NT2/D1 (cell line): ENCODE measurements around the gene SF3B3.

Source experiments
- DNase-seq: peaks from one replicate; pipeline ENCODE4 v3.0.0-alpha.2; 2011; ENCODE audit warnings: low read depth, low spot score
- H3K27me3 ChIP-seq: 2 replicates; pipeline ENCODE4 v1.6.0; 2011; ENCODE audit warnings: mild to moderate bottlenecking; ENCODE audit not compliant: insufficient read length, insufficient read depth
- H3K36me3 ChIP-seq: 2 replicates; pipeline ENCODE4 v1.6.1; 2011; ENCODE audit warnings: mild to moderate bottlenecking, low read length, mixed read lengths; ENCODE audit not compliant: insufficient read depth, insufficient read length
- H3K4me1 ChIP-seq: 2 replicates; pipeline ENCODE4 v1.5.1; 2011; ENCODE audit not compliant: insufficient read depth, insufficient read length
- H3K4me3 ChIP-seq: 2 replicates; pipeline ENCODE4 v1.5.1; 2011; ENCODE audit warnings: low read depth; ENCODE audit not compliant: insufficient read length
- H3K9ac ChIP-seq: 2 replicates; pipeline ENCODE4 v1.6.0; 2011; ENCODE audit warnings: low read depth; ENCODE audit not compliant: insufficient read length
- H3K9me3 ChIP-seq: 2 replicates; pipeline ENCODE4 v1.5.1; 2011; ENCODE audit warnings: mild to moderate bottlenecking, low read length; ENCODE audit not compliant: insufficient read depth
- SUZ12 ChIP-seq: IDR thresholded peaks from 2 replicates; pipeline ENCODE4 v1.6.1; 2011; ENCODE audit not compliant: insufficient read length, insufficient read depth; ENCODE audit errors: extremely low read depth
- YY1 ChIP-seq: IDR thresholded peaks from 2 replicates; pipeline ENCODE4 v1.6.1; 2011; ENCODE audit not compliant: insufficient read length, insufficient read depth
- ZNF274 ChIP-seq: IDR thresholded peaks from 2 replicates; pipeline ENCODE4 v1.6.1; 2011; ENCODE audit warnings: mild to moderate bottlenecking, low read depth, low read length

Gene SF3B3

DNA sequence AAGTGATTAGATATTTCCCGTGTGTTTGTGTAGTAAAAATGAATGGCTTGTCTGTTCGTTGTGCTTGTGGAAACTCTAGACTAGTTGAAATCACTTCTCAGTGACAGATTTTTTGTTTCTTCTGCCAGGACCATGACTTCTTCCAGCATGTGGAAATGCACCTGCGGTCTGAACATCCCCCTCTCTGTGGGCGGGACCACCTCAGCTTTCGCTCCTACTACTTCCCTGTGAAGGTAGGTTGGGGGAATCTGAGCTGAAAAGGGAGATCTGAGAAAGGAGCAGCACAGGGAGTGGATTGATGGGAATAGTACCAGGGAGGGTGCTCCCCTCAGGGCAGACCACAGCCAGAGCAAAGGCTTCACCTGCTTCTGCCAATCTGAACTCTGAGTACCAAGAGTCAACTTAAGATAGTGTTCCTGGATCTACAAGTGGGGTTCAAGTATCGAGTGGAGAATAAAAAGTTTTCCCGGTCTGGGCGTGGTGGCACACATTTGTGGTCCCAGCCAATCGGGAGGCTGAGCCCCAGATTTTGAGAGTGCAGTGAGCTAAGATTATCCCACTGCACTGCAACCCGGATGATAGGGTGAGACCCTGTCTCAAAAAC is 47.5 kb downstream of the SF3B3 start:
- no peaks in the 10 kb centered on the region for H3K27me3 ChIP-seq
- H3K9me3 ChIP-seq, result no peaks in the 10 kb centered on the region
- DNase-seq, result no peak
- H3K4me1 ChIP-seq, result no peaks in the 10 kb centered on the region
- no peak overlapping the region for H3K9ac ChIP-seq
- no peak overlapping the region for H3K4me3 ChIP-seq
- TF ChIP-seq YY1 (no peak), ZNF274 (no peak), SUZ12 (no peak)
- peaks cover 96% of the 10 kb centered on the region for H3K36me3 ChIP-seq

DNA sequence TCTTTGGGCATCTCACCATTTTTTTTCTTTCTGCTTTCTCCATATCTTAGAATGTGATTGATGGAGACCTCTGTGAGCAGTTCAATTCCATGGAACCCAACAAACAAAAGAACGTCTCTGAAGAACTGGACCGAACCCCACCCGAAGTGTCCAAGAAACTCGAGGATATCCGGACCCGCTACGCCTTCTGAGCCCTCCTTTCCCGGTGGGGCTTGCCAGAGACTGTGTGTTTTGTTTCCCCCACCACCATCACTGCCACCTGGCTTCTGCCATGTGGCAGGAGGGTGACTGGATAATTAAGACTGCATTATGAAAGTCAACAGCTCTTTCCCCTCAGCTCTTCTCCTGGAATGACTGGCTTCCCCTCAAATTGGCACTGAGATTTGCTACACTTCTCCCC is 48.0 kb downstream of the SF3B3 start:
- Histone ChIP-seq H3K27me3 (no peaks in the 10 kb centered on the region), H3K4me1 (no peaks in the 10 kb centered on the region), H3K36me3 (peaks cover 90% of the 10 kb centered on the region), H3K4me3 (no peak overlapping the region), H3K9ac (no peak overlapping the region), H3K9me3 (no peaks in the 10 kb centered on the region)
- DNase-seq, result no peak
- TF ChIP-seq YY1, result no peak

DNA sequence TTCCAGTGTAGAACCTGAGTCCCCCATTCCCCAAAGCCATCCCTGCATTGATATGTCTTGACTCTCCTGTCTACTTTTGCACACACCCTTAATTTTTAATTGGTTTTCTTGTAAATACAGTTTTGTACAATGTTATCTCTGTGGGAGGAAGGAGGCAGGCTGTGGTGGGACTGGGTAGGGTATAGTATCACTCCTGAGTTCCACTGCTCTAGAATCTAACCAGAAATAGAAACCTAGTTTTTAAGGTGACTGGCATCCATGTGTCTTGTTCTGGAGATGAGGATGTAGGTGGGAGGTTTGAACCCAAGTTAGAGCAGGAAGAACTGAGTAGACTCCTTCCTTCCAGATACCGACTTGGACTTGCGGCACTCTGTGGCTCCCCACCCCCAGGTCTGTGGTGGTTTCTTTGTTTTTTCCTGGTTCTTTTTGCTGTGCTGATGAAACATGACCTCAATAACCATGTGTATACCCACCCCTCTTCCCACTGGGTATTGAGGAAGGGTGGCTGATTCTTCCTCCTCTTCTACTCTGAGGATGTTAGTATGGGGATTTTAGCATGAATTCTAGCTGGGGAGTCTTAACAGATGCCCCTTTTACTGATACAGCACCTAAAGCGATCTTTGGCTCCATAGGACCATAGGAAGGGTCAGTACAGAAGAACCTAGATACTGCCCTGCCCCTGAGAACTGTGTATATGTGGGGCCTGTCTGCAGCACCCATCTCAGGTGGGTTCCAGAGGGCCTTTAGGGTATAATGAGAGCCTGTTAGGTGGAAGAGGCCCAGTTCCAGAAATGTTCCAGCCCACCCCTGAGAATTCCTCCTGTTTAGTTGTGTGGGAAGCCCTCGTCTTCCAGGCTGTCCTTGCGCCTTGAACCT is 48.7 kb downstream of the SF3B3 start:
- Histone ChIP-seq H3K36me3 (peaks cover 83% of the 10 kb centered on the region), H3K9me3 (no peaks in the 10 kb centered on the region), H3K4me3 (no peak overlapping the region), H3K27me3 (no peaks in the 10 kb centered on the region), H3K4me1 (no peaks in the 10 kb centered on the region), H3K9ac (no peak overlapping the region)
- no peak for DNase-seq
- TF ChIP-seq ZNF274 (no peak), SUZ12 (no peak), YY1 (no peak)

DNA sequence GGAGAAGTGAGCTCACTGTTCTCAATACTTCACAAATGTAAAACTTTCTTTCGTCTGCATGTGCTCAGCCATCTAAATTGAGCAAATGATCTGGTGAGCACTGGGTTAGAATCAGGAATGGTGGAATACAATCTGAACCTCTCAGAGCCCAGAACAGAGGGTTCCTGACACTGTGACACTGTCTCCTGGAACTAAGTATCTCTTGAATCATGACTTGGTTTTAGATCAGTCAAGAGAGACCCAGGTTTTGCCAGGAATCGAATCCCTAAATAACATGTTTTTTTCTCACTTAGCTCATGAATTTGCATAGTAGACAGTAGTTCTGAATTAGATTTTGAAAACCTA is 49.3 kb downstream of the SF3B3 start:
- Histone ChIP-seq H3K4me3 (no peak overlapping the region), H3K4me1 (no peaks in the 10 kb centered on the region), H3K36me3 (peaks cover 77% of the 10 kb centered on the region), H3K9ac (no peak overlapping the region), H3K27me3 (no peaks in the 10 kb centered on the region), H3K9me3 (no peaks in the 10 kb centered on the region)
- no peak for DNase-seq
- TF ChIP-seq SUZ12, result no peak
- TF ChIP-seq ZNF274, result no peak
- TF ChIP-seq YY1, result no peak

DNA sequence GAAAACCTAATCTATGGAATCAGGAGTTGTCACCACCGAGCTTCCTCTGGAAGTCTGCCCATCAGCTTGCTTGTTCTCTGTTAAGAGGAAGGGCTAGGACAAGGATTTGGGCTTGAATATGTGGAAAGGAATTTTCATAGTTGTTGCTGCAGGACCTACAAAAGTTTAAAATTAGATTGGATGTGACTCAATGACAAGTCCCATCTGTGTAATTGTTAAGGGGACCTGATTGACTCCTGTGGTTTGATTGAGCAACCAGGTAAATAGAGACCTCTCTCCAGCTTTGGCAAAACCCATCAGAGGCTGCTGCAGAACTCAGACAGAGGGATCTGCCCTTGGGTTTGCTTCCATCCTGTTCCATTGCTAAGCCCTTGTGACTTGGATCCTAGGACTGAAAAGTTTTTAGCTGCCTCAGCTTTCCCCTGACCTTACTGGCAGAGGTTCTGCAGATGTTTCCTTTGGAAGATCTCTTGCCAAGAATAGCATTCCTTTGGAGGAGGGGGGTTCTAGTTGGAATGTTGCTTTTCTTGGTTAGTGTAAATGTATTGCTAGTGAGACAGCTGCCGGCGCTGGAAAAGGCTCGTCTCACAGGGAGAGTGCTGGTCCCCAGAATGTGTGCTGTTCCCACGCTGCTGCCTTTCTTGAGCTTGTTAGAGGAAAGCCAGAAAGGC is 50.0 kb downstream of the SF3B3 start:
- no peak overlapping the region for H3K4me3 ChIP-seq
- no peaks in the 10 kb centered on the region for H3K4me1 ChIP-seq
- H3K9me3 ChIP-seq, result no peaks in the 10 kb centered on the region
- H3K9ac ChIP-seq, result no peak overlapping the region
- no peaks in the 10 kb centered on the region for H3K27me3 ChIP-seq
- DNase-seq, result no peak
- no peak for TF ChIP-seq SUZ12
- no peak for TF ChIP-seq ZNF274
- no peak for TF ChIP-seq YY1
- peaks cover 70% of the 10 kb centered on the region for H3K36me3 ChIP-seq

DNA sequence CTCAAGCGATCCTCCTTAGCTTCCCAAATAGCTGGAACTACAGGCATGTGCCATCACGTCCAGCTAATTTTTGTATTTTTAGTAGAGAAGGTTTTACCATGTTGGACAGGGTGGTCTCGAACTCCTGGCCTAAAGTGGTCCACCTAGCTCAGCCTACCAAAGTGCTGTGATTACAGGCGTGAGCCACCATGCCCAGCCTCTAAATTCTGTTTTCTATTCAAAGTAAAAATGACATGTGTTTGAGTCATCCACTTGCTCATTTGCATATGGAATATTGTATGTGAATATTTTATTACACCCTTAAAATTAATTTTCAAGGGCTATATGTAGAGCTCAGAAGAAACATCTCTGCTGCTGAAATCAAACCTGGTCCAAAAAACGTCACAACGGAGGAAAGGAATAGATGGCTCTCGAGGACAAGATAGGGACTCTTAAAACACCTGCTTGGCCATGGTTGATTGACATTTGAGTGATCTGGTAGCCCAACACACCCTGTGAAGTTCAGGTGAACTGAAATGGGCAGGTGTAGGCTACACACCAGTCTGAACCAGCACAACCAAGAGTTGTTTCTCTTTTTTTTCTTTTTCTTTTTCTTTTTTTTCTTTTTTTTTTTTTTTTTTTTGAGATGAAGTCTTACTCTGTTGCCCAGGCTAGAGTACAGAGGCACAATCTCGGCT is 51.1 kb downstream of the SF3B3 start:
- DNase-seq, result no peak
- no peak for TF ChIP-seq SUZ12
- TF ChIP-seq ZNF274, result no peak
- TF ChIP-seq YY1, result no peak
- H3K9me3 ChIP-seq, result no peaks in the 10 kb centered on the region
- no peak overlapping the region for H3K9ac ChIP-seq
- H3K4me1 ChIP-seq, result no peaks in the 10 kb centered on the region
- no peak overlapping the region for H3K4me3 ChIP-seq
- no peaks in the 10 kb centered on the region for H3K27me3 ChIP-seq
- peaks cover 59% of the 10 kb centered on the region for H3K36me3 ChIP-seq

DNA sequence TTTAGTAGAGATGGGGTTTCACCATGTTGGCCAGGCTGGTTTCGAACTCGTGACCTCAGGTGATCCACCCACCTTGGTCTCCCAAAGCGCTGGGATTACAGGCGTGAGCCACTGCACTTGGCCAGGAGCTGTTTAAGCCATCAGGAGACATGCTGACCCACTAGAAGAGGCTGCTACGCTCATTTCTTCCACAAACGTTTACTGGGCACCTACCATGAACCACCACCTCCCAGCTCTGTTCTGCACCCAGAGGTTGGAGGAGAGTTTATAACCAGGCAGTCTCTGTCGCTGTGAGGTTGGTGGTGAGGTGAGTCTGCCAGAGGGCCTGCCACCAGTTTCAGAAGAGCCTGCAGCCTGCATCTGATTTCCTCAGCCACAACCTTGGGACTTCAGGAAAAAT is 51.8 kb downstream of the SF3B3 start:
- no peak for DNase-seq
- TF ChIP-seq YY1 (no peak), ZNF274 (no peak), SUZ12 (no peak)
- peaks cover 53% of the 10 kb centered on the region for H3K36me3 ChIP-seq
- H3K9ac ChIP-seq, result no peak overlapping the region
- H3K27me3 ChIP-seq, result no peaks in the 10 kb centered on the region
- H3K4me1 ChIP-seq, result no peaks in the 10 kb centered on the region
- no peaks in the 10 kb centered on the region for H3K9me3 ChIP-seq
- no peak overlapping the region for H3K4me3 ChIP-seq
